IMR-90 (cell line): Measurements from ENCODE around the gene DMD. TPM values are rescaled to one million over a fixed set of nuclear protein-coding genes. Genes with fewer than 3 reads are reported as not detected.

Source experiments
- ATAC-seq: fragments of 200-7000 bp; cut with Tn5 transposase; 2 replicates; pipeline ENCODE4 v1.9.1; 2020; ENCODE audit warnings: low read depth, mild to moderate bottlenecking, moderate library complexity
- BruUV-seq: library from RNA; stranded (reverse); fragments of 400-500 nt; replicated peaks from 2 replicates; lab custom pipeline; 2021; lab: Mats Ljungman, UMichigan
- CTCF ChIA-PET: fragments of 300-600 bp; formaldehyde crosslinking; extraction: SDS; loops from one replicate; lab custom pipeline; 2021; ENCODE audit warnings: antibody characterized with exemption; lab: Yijun Ruan, JAX
- POLR2A ChIA-PET: fragments of 300-600 bp; sonication (Branson Sonifier 250); formaldehyde crosslinking; loops from one replicate; lab custom pipeline; 2022; ENCODE audit warnings: antibody characterized with exemption; ENCODE audit not compliant: unreplicated experiment; lab: Charles Lee
- DNase-seq: peaks from one replicate; pipeline ENCODE4 v3.0.0; 2013
- H2AFZ ChIP-seq: replicated peaks from 2 replicates; pipeline ENCODE3; 2013; ENCODE audit warnings: low read length, mild to moderate bottlenecking; ENCODE audit not compliant: poor library complexity
- H2AK5ac ChIP-seq: 2 replicates; pipeline ENCODE4 v1.6.1; 2013; ENCODE audit warnings: low read depth, low read length, inconsistent platforms
- H2AK9ac ChIP-seq: replicated peaks from 2 replicates; pipeline ENCODE3; 2013; ENCODE audit warnings: mild to moderate bottlenecking, low read depth, low read length, moderate library complexity; ENCODE audit not compliant: poor library complexity
- H2BK120ac ChIP-seq: 2 replicates; pipeline ENCODE4 v1.6.1; 2013; ENCODE audit warnings: low read depth, low read length, inconsistent platforms
- H2BK15ac ChIP-seq: 3 replicates; pipeline ENCODE4 v1.6.1; 2013; ENCODE audit warnings: low read depth, low read length, inconsistent platforms
- H2BK20ac ChIP-seq: 2 replicates; pipeline ENCODE4 v1.6.1; 2013; ENCODE audit warnings: low read depth, mild to moderate bottlenecking, inconsistent platforms, low read length, moderate library complexity
- H2BK5ac ChIP-seq: 2 replicates; pipeline ENCODE4 v1.6.1; 2013; ENCODE audit warnings: mild to moderate bottlenecking, low read depth, low read length, inconsistent platforms; ENCODE audit not compliant: poor library complexity, severe bottlenecking
- H3K14ac ChIP-seq: replicated peaks from 2 replicates; pipeline ENCODE4 v1.6.1; 2013; ENCODE audit warnings: low read depth, low read length, inconsistent platforms
- H3K18ac ChIP-seq: 2 replicates; pipeline ENCODE4 v1.6.1; 2013; ENCODE audit warnings: low read depth, low read length, control low read depth
- H3K23ac ChIP-seq: 2 replicates; pipeline ENCODE4 v1.6.1; 2013; ENCODE audit warnings: low read depth, low read length, inconsistent platforms
- H3K27ac ChIP-seq: 2 replicates; pipeline ENCODE4 v1.5.1; 2013; ENCODE audit warnings: mild to moderate bottlenecking, control low read depth, low read length; ENCODE audit not compliant: insufficient read depth
- H3K27me3 ChIP-seq: 2 replicates; pipeline ENCODE4 v1.6.1; 2013; ENCODE audit warnings: low read length; ENCODE audit not compliant: control insufficient read depth, insufficient read depth
- H3K36me3 ChIP-seq: 2 replicates; pipeline ENCODE4 v1.6.1; 2013; ENCODE audit warnings: low read length, mixed read lengths; ENCODE audit not compliant: control insufficient read depth, insufficient read depth
- H3K4ac ChIP-seq: 2 replicates; pipeline ENCODE4 v1.6.1; 2013; ENCODE audit warnings: low read depth, low read length, inconsistent platforms
- H3K4me1 ChIP-seq: 2 replicates; pipeline ENCODE4 v1.6.1; 2013; ENCODE audit warnings: low read length, mixed read lengths; ENCODE audit not compliant: control insufficient read depth, insufficient read depth
- H3K4me2 ChIP-seq: 2 replicates; pipeline ENCODE4 v1.6.1; 2013; ENCODE audit warnings: low read depth, mild to moderate bottlenecking, control low read depth, low read length, moderate library complexity
- H3K4me3 ChIP-seq: 2 replicates; pipeline ENCODE4 v1.5.1; 2013; ENCODE audit warnings: low read depth, mild to moderate bottlenecking, control low read depth, low read length, moderate library complexity; ENCODE audit not compliant: insufficient read depth
- H3K56ac ChIP-seq: 2 replicates; pipeline ENCODE4 v1.6.1; 2013; ENCODE audit warnings: low read length, inconsistent platforms; ENCODE audit not compliant: insufficient read depth; ENCODE audit errors: extremely low read depth
- H3K79me1 ChIP-seq, 2 experiments: 2 replicates each; pipeline ENCODE4 v1.6.1; 2013; ENCODE audit warnings: low read length in 2 of 2, inconsistent platforms in 1 of 2, low read depth in 1 of 2
- H3K9ac ChIP-seq: 2 replicates; pipeline ENCODE4 v1.6.1; 2013; ENCODE audit warnings: low read depth, low read length, control low read depth
- H3K9me1 ChIP-seq: 2 replicates; pipeline ENCODE4 v1.6.1; 2013; ENCODE audit warnings: low read length, inconsistent platforms; ENCODE audit not compliant: insufficient read depth
- H3K9me3 ChIP-seq: 2 replicates; pipeline ENCODE4 v1.6.1; 2013; ENCODE audit warnings: low read length; ENCODE audit not compliant: control insufficient read depth, insufficient read depth
- H4K20me1 ChIP-seq: 2 replicates; pipeline ENCODE4 v1.6.1; 2013; ENCODE audit warnings: low read length, inconsistent platforms; ENCODE audit not compliant: insufficient read depth
- H4K5ac ChIP-seq: 2 replicates; pipeline ENCODE4 v1.6.1; 2013; ENCODE audit warnings: mild to moderate bottlenecking, low read depth, low read length, control low read depth
- H4K8ac ChIP-seq, 2 experiments: 2 replicates each; pipeline ENCODE4 v1.6.1; 2013; ENCODE audit warnings: low read depth in 2 of 2, low read length in 2 of 2, control low read depth in 1 of 2, inconsistent platforms in 1 of 2
- H4K91ac ChIP-seq: 2 replicates; pipeline ENCODE4 v1.6.1; 2013; ENCODE audit warnings: low read depth, low read length, inconsistent platforms; ENCODE audit not compliant: insufficient read depth
- CTCF ChIP-seq: conservative IDR thresholded peaks from 2 replicates; pipeline ENCODE4 v1.5.1; 2012; ENCODE audit warnings: mild to moderate bottlenecking, low read depth, low read length, improper control_type of control experiment
- FOS ChIP-seq: fragments of 150-350 bp; IDR thresholded peaks from 2 replicates; pipeline ENCODE4 v1.6.1; 2016; ENCODE audit warnings: low read depth, low read length
- MAZ ChIP-seq: IDR thresholded peaks from 2 replicates; pipeline ENCODE4 v1.6.1; 2012; ENCODE audit warnings: low read depth, mild to moderate bottlenecking, low read length, improper control_type of control experiment, moderate library complexity, borderline replicate concordance
- USF2 ChIP-seq: fragments of 150-350 bp; IDR thresholded peaks from 2 replicates; pipeline ENCODE4 v1.6.1; 2017; ENCODE audit warnings: mild to moderate bottlenecking, antibody characterized with exemption, low read length, low read depth
- WGBS, 2 experiments: methylation state at CpG; one replicate each; pipeline versions ENCODE4 v1.1.5 to v1.1.7; 2013; ENCODE audit warnings: missing lambda C conversion rate in 2 of 2; ENCODE audit not compliant: insufficient read length in 1 of 2; ENCODE audit errors: extremely low coverage in 2 of 2; 5-methylcytosine and 5-hydroxymethylcytosine counted together
- dilution Hi-C: fragments of 300-500 bp; cut with HindIII; formaldehyde crosslinking; loops from one replicate; pipeline ENCODE4 v1.14.3; 2018; ENCODE audit warnings: low sequenced_read_pairs; ENCODE audit not compliant: unreplicated experiment
- in situ Hi-C: fragments of 300-500 bp; cut with MboI; formaldehyde crosslinking; loops from 3 replicates; pipeline ENCODE4 v1.14.3; 2019; ENCODE audit warnings: low sequenced_read_pairs, inconsistent platforms, mixed read lengths
- intact Hi-C: fragments of 100-400 bp; cut with micrococcal nuclease; formaldehyde crosslinking; loops from 2 replicates; pipeline ENCODE4 v1.10.0; 2022
- polyA plus RNA-seq, 3 experiments: library from polyadenylated mRNA; depleted of rRNA; stranded (reverse); fragments of >200 nt; gene quantifications; 2 replicates each; pipeline ENCODE4 v1.2.3, GENCODE V29; 2012; ENCODE audit warnings: low replicate concordance in 1 of 3
- total RNA-seq: library from RNA; depleted of rRNA; stranded (reverse); fragments of >200 nt; gene quantifications from 2 replicates; pipeline ENCODE4 v1.2.3, GENCODE V29; 2012

The DMD gene
- total and polyA plus RNA-seq, 2 of the 4 experiments (the other 2 are of a cell fraction), result 6.6 to 11.8 TPM

DNA sequence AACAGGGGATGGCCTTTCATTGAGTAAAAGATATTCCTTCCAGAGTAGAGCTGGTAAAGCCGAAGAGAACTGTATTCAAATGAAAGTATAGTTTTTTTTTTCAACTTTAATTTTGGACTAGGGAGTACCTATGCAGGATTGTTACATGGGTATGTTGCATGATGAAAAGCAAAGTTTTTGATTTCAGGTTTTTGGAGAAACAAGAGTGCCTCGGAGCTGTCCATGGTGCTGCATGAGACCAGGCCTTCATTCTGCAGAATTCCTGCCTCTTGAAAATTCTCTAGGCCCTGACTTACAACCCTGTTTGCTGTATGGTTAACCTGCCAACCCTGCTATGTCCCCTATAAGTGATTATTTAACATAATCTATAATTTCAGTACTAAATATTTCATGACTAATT lies 1073.8 kb downstream of the DMD start:
- no peak overlapping the region for H2BK120ac ChIP-seq
- no CpG with 5 or more reads among the region's 2 CpGs for WGBS, 2 experiments
- H3K9me1 ChIP-seq, result no peaks in the 10 kb centered on the region
- no peaks in the 10 kb centered on the region for H3K27me3 ChIP-seq
- TF ChIP-seq CTCF (no peak), MAZ (no peak), USF2 (no peak), FOS (no peak)
- H2AFZ ChIP-seq, result no peak overlapping the region
- POLR2A ChIA-PET, result no interaction called here
- H3K36me3 ChIP-seq, result no peaks in the 10 kb centered on the region
- intact Hi-C loops, result no loop called here
- no peaks in the 10 kb centered on the region for H3K4me1 ChIP-seq
- H3K4ac ChIP-seq, result no peak overlapping the region
- H3K23ac ChIP-seq, result no peak overlapping the region
- no peak overlapping the region for H3K4me2 ChIP-seq
- H4K20me1 ChIP-seq, result no peaks in the 10 kb centered on the region
- H4K8ac ChIP-seq, result no peak overlapping the region
- ATAC-seq, result no peak
- H2BK15ac ChIP-seq, result no peak overlapping the region
- H2BK20ac ChIP-seq, result no peak overlapping the region
- H4K91ac ChIP-seq, result no peak overlapping the region
- H2AK9ac ChIP-seq, result no peak overlapping the region
- no peak overlapping the region for H3K4me3 ChIP-seq
- no peak overlapping the region for H3K9ac ChIP-seq
- CTCF ChIA-PET, result no interaction called here
- H3K56ac ChIP-seq, result no peak overlapping the region
- no peak for DNase-seq
- in situ Hi-C loops, result no loop called here
- no peaks in the 10 kb centered on the region for H3K79me1 ChIP-seq
- no peak overlapping the region for H2BK5ac ChIP-seq
- no TSS peak for BruUV-seq
- H3K27ac ChIP-seq, result no peak overlapping the region
- no peak overlapping the region for H3K18ac ChIP-seq
- H2AK5ac ChIP-seq, result no peak overlapping the region
- no peak overlapping the region for H4K5ac ChIP-seq
- no peaks in the 10 kb centered on the region for H3K9me3 ChIP-seq
- H3K14ac ChIP-seq, result no peak overlapping the region
- dilution Hi-C loops, result no loop called here
